ENCODE measurements around the gene PIGU.

Gene PIGU

GRCh38 chr20:34547844-34548613 lies 128.9 kb downstream of the PIGU start:
- no peak for DNase-seq

GRCh38 chr20:34546751-34547181 lies 130.1 kb downstream of the PIGU start:
- peak; percentile 83 for DNase-seq

GRCh38 chr20:34544109-34544796 lies 132.6 kb downstream of the PIGU start:
- DNase-seq, result peak; percentile 15

GRCh38 chr20:34543463-34544056 lies 133.3 kb downstream of the PIGU start:
- DNase-seq, result no peak

GRCh38 chr20:34542439-34542838 lies 134.5 kb downstream of the PIGU start:
- DNase-seq, result no peak

GRCh38 chr20:34541917-34542316 lies 135.0 kb downstream of the PIGU start:
- DNase-seq, result no peak

- DNase-seq, result no peak
Observed at GRCh38 chr20:34541264-34541901, 135.5 kb downstream of the PIGU start.

- DNase-seq, result no peak
Observed at GRCh38 chr20:34540596-34541263, 136.2 kb downstream of the PIGU start.

GRCh38 chr20:34539756-34540155 lies 137.1 kb downstream of the PIGU start:
- DNase-seq, result no peak

- DNase-seq, result no peak
Observed at GRCh38 chr20:34538671-34539123, 138.2 kb downstream of the PIGU start.

GRCh38 chr20:34537651-34538050 lies 139.2 kb downstream of the PIGU start:
- no peak for DNase-seq

GRCh38 chr20:34536798-34537394 lies 140.0 kb downstream of the PIGU start:
- DNase-seq, result no peak

- DNase-seq, result no peak
Observed at GRCh38 chr20:34535857-34536256, 141.0 kb downstream of the PIGU start.

- no peak for DNase-seq
Observed at GRCh38 chr20:34535301-34535840, 141.5 kb downstream of the PIGU start.

GRCh38 chr20:34534391-34535165 lies 142.3 kb downstream of the PIGU start:
- DNase-seq, result no peak

GRCh38 chr20:34532756-34533155 lies 144.1 kb downstream of the PIGU start:
- no peak for DNase-seq

- DNase-seq, result no peak
Observed at GRCh38 chr20:34532320-34532719, 144.6 kb downstream of the PIGU start.

- DNase-seq, result no peak
Observed at GRCh38 chr20:34531608-34532265, 145.2 kb downstream of the PIGU start.

GRCh38 chr20:34530342-34530741 lies 146.6 kb downstream of the PIGU start:
- no peak for DNase-seq

GRCh38 chr20:34529742-34530141 lies 147.2 kb downstream of the PIGU start:
- DNase-seq, result no peak

GRCh38 chr20:34528921-34529297 lies 148.0 kb downstream of the PIGU start:
- DNase-seq, result no peak
